Trophoblast cell (in vitro differentiated cells and primary cell): Measurements from ENCODE around the gene HEATR9.

Experiments
- DNase-seq, 2 donors: peaks; one replicate each; pipeline ENCODE4 v3.0.0-alpha.2; 2016
- H2AFZ ChIP-seq: 2 replicates; pipeline ENCODE4 v1.6.1; 2013; ENCODE audit warnings: low read length, moderate library complexity, mild to moderate bottlenecking; ENCODE audit not compliant: insufficient read depth, poor library complexity
- H2AK5ac ChIP-seq: 2 replicates; pipeline ENCODE4 v1.6.1; 2013; ENCODE audit warnings: mild to moderate bottlenecking, low read length
- H2BK120ac ChIP-seq: 2 replicates; pipeline ENCODE4 v1.6.1; 2013; ENCODE audit warnings: low read length, mild to moderate bottlenecking, moderate library complexity; ENCODE audit not compliant: insufficient read depth, poor library complexity
- H2BK12ac ChIP-seq: 2 replicates; pipeline ENCODE4 v1.6.1; 2013; ENCODE audit warnings: mild to moderate bottlenecking, low read length, moderate library complexity
- H2BK5ac ChIP-seq: 2 replicates; pipeline ENCODE4 v1.6.1; 2013; ENCODE audit warnings: low read length, low read depth, moderate library complexity, mild to moderate bottlenecking; ENCODE audit not compliant: poor library complexity
- H3K14ac ChIP-seq: 2 replicates; pipeline ENCODE4 v1.6.1; 2013; ENCODE audit warnings: mild to moderate bottlenecking, low read length
- H3K18ac ChIP-seq: 2 replicates; pipeline ENCODE4 v1.6.1; 2013; ENCODE audit warnings: mild to moderate bottlenecking, low read length
- H3K23ac ChIP-seq: 2 replicates; pipeline ENCODE4 v1.6.1; 2013; ENCODE audit warnings: low read length
- H3K27ac ChIP-seq: 2 replicates; pipeline ENCODE4 v1.5.1; 2013; ENCODE audit warnings: low read depth, mild to moderate bottlenecking, inconsistent platforms, low read length, moderate library complexity
- H3K27me3 ChIP-seq: 2 replicates; pipeline ENCODE4 v1.6.1; 2013; ENCODE audit warnings: inconsistent platforms, mild to moderate bottlenecking, low read length, moderate library complexity; ENCODE audit not compliant: insufficient read depth
- H3K36me3 ChIP-seq, 2 experiments: 1 replicate in 1 of 2; 2 replicates in 1 of 2; pipeline ENCODE4 v1.6.1; 2013; ENCODE audit warnings: low read length in 2 of 2, mild to moderate bottlenecking in 2 of 2, moderate library complexity in 1 of 2; ENCODE audit not compliant: insufficient read depth in 2 of 2, control insufficient read depth in 1 of 2
- H3K4ac ChIP-seq: 2 replicates; pipeline ENCODE4 v1.6.1; 2013; ENCODE audit warnings: low read depth, mild to moderate bottlenecking, low read length, moderate library complexity
- H3K4me1 ChIP-seq, 2 experiments: 1 replicate in 1 of 2; 2 replicates in 1 of 2; pipeline ENCODE4 v1.6.1; 2013; ENCODE audit warnings: low read length in 2 of 2, mild to moderate bottlenecking in 2 of 2, moderate library complexity in 1 of 2; ENCODE audit not compliant: insufficient read depth in 2 of 2, control insufficient read depth in 1 of 2
- H3K4me2 ChIP-seq: 2 replicates; pipeline ENCODE4 v1.6.1; 2013; ENCODE audit warnings: inconsistent platforms, mild to moderate bottlenecking, low read length, moderate library complexity
- H3K4me3 ChIP-seq: 2 replicates; pipeline ENCODE4 v1.5.1; 2013; ENCODE audit warnings: mild to moderate bottlenecking, low read depth, low read length, inconsistent platforms
- H3K79me1 ChIP-seq: one replicate; pipeline ENCODE4 v1.6.1; 2013; ENCODE audit warnings: low read length
- H3K79me2 ChIP-seq: 2 replicates; pipeline ENCODE4 v1.6.1; 2013; ENCODE audit warnings: low read length, mild to moderate bottlenecking; ENCODE audit not compliant: control insufficient read depth, insufficient read depth, poor library complexity
- H3K9ac ChIP-seq: 2 replicates; pipeline ENCODE4 v1.6.1; 2013; ENCODE audit warnings: mild to moderate bottlenecking, low read length
- H3K9me3 ChIP-seq: 2 replicates; pipeline ENCODE4 v1.6.1; 2013; ENCODE audit warnings: low read depth, mild to moderate bottlenecking, control low read depth, inconsistent platforms, low read length; ENCODE audit not compliant: insufficient read depth
- H4K12ac ChIP-seq: 2 replicates; pipeline ENCODE4 v1.6.1; 2013; ENCODE audit warnings: low read depth, mild to moderate bottlenecking, low read length, moderate library complexity
- H4K8ac ChIP-seq: 2 replicates; pipeline ENCODE4 v1.6.1; 2013; ENCODE audit warnings: low read depth, mild to moderate bottlenecking, low read length, moderate library complexity
- H4K91ac ChIP-seq: one replicate; pipeline ENCODE4 v1.6.1; 2013; ENCODE audit warnings: low read depth, mild to moderate bottlenecking, low read length, moderate library complexity
- WGBS: extraction: QIAGEN DNeasy Blood & Tissue Kit; methylation state at CpG from one replicate; pipeline ENCODE4 v1.1.7; 2013; ENCODE audit warnings: missing lambda C conversion rate; ENCODE audit not compliant: insufficient read length, insufficient coverage; ENCODE audit errors: extremely low coverage; 5-methylcytosine and 5-hydroxymethylcytosine counted together

Gene HEATR9

DNA sequence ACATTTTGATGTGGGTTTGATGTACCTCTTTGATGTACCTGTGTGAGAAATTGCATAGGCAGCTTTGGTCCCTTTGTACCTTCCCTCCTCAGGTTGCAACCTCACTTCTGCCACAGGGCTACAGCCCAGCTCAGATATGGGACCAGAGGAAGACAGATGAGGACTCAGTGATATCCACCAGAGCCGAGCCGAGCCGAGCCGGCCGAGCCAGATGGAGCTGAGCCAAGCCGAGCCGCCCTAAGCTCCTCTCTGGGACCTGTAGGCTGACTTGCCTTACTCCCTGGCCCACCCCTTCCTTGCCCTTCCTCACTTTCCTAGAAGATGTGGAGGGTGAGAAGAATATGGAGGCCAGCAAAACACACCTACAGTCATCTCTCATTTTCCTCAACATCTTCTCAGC lies 3.8 kb downstream of the HEATR9 start:
- Histone ChIP-seq H2BK5ac (no peak overlapping the region), H3K9me3 (no peaks in the 10 kb centered on the region), H3K79me1 (no peaks in the 10 kb centered on the region), H3K9ac (no peak overlapping the region), H3K18ac (no peak overlapping the region), H3K14ac (no peak overlapping the region), H3K4ac (no peak overlapping the region), H4K91ac (no peak overlapping the region), H4K12ac (no peak overlapping the region), H2BK120ac (no peak overlapping the region), H2AFZ (no peak overlapping the region), H4K8ac (no peak overlapping the region), H3K4me3 (no peak overlapping the region), H3K79me2 (no peaks in the 10 kb centered on the region), H3K4me1 (peaks cover 3 to 4% of the 10 kb centered on the region in 2 experiments), H3K4me2 (no peak overlapping the region), H3K36me3 (no peaks in the 10 kb centered on the region), H3K23ac (no peak overlapping the region), H2BK12ac (no peak overlapping the region), H2AK5ac (no peak overlapping the region), H3K27ac (no peak overlapping the region), H3K27me3 (no peaks in the 10 kb centered on the region)
- no peak for DNase-seq
- no CpG with 5 or more reads among the region's 7 CpGs for WGBS

DNA sequence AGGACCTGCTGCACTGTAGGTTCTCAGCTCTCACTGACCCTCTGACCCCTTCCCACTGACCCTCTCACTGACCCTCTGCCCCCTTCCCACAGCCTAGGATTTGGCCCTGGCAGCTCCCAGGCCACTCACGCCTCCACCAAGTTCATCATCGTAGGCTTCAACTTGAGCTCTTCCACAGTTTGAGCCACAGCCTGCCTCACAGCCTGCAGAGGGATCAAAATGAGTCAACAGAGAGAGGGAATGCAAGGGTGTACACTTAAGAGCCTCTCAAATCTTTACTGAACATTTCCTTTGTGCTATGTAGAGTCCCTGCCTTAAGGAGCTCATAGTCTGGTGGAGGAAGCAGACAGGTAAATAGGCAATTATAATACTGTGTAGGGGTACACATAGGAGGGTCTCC lies 12.1 kb downstream of the HEATR9 start:
- no peaks in the 10 kb centered on the region for H3K9me3 ChIP-seq
- no CpG with 5 or more reads among the region's 2 CpGs for WGBS
- H3K4me2 ChIP-seq, result no peak overlapping the region

DNA sequence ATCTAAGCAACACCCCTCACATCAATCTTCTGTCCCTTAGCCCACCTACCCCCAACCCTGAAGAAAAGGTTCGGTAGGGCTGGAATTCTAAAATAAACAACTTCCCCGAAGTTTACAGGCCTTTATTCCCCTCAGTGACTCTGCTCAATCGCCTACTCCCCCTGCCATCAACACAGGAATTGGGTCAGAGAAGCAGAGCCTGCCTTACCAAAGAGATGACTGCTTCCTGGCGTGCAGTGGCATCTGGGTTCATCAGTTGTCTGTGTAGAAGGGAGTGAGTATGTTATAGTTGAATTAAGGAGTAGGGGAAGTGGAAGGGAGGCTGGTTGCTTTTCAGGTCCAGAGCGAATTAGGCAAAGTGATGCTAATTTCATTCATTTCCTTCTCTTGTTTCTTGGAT lies 12.7 kb downstream of the HEATR9 start:
- peaks cover 0 to 1% of the 10 kb centered on the region in 2 experiments for H3K36me3 ChIP-seq
- no CpG with 5 or more reads among the region's 5 CpGs for WGBS
- no peak overlapping the region for H4K8ac ChIP-seq
- H2AK5ac ChIP-seq, result no peak overlapping the region
- no peak overlapping the region for H3K4ac ChIP-seq
- no peak overlapping the region for H2BK12ac ChIP-seq
- H3K27me3 ChIP-seq, result no peaks in the 10 kb centered on the region
- no peak overlapping the region for H4K91ac ChIP-seq
- H2BK5ac ChIP-seq, result no peak overlapping the region
- H3K9me3 ChIP-seq, result no peaks in the 10 kb centered on the region
- H3K4me1 ChIP-seq, result no peaks in the 10 kb centered on the region
- H3K79me1 ChIP-seq, result no peaks in the 10 kb centered on the region
- H3K14ac ChIP-seq, result no peak overlapping the region
- H2BK120ac ChIP-seq, result no peak overlapping the region
- H3K18ac ChIP-seq, result no peak overlapping the region
- no peak overlapping the region for H3K23ac ChIP-seq
- H3K27ac ChIP-seq, result no peak overlapping the region
- no peak overlapping the region for H3K9ac ChIP-seq
- H3K79me2 ChIP-seq, result no peaks in the 10 kb centered on the region
- no peak overlapping the region for H2AFZ ChIP-seq
- H3K4me2 ChIP-seq, result no peak overlapping the region
- DNase-seq, result no peak
- no peak overlapping the region for H3K4me3 ChIP-seq
- H4K12ac ChIP-seq, result no peak overlapping the region

More for the DNA sequence above, 12.1 kb downstream of the HEATR9 start:
- no peaks in the 10 kb centered on the region for H3K27me3 ChIP-seq
- H3K18ac ChIP-seq, result no peak overlapping the region
- no peak for DNase-seq
- no peak overlapping the region for H3K23ac ChIP-seq
- H3K79me1 ChIP-seq, result no peaks in the 10 kb centered on the region
- no peak overlapping the region for H3K27ac ChIP-seq
- H3K4me3 ChIP-seq, result no peak overlapping the region
- no peak overlapping the region for H3K4ac ChIP-seq
- no peak overlapping the region for H2BK5ac ChIP-seq
- H3K4me1 ChIP-seq, result no peaks in the 10 kb centered on the region
- no peak overlapping the region for H2BK120ac ChIP-seq
- no peak overlapping the region for H2AFZ ChIP-seq
- no peak overlapping the region for H4K8ac ChIP-seq
- no peak overlapping the region for H2BK12ac ChIP-seq
- no peak overlapping the region for H3K14ac ChIP-seq
- H3K79me2 ChIP-seq, result no peaks in the 10 kb centered on the region
- H4K91ac ChIP-seq, result no peak overlapping the region
- H3K9ac ChIP-seq, result no peak overlapping the region
- no peak overlapping the region for H2AK5ac ChIP-seq
- no peak overlapping the region for H4K12ac ChIP-seq
- peaks cover 0 to 1% of the 10 kb centered on the region in 2 experiments for H3K36me3 ChIP-seq

DNA sequence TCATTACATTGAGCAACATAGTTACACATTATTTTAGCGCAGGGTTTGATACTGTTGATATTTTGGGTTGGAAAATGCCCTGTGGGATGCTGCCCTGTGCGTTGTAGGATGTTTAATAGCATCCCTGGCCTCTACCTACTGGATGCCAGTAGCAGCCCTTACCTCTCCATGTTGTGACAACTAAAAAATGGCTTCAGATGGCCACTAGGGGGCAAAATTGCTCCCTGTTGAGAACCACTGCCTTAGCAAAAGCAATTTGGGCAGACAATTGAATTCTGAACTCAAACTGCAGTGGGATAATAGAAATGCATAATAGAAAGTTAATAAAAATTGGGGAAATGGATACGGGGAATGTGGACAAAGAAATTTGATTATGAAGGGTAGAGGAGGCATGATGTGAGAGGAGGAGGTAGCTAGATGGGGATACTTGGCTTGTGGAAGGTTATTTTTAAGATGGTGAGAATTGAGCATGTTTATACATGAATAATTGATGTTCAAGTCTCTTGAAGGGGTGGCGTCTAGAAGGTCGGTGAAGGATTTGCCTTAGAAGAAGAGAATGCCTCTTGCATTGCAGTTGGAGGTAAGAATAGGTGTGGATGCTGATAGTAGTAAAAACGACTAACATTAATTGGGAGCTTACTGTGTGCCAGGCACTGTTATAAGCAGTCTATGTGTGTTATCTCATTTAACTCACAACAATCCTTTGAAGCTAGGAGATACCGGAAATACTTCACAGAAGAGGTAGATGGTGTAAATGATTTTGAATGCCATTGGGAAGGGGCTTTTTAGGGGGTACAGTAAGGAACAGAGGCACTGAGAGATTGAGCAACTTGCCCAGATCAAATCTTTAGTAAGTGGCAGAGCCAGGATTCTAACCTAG lies 19.0 kb downstream of the HEATR9 start:
- Histone ChIP-seq H3K9me3 (no peaks in the 10 kb centered on the region), H2AFZ (no peak overlapping the region), H3K14ac (no peak overlapping the region), H3K18ac (no peak overlapping the region), H3K27ac (no peak overlapping the region), H3K4me3 (no peak overlapping the region), H3K4me1 (no peaks in the 10 kb centered on the region), H4K12ac (no peak overlapping the region), H2BK120ac (no peak overlapping the region), H2BK5ac (no peak overlapping the region), H2BK12ac (no peak overlapping the region), H3K36me3 (peaks cover 5 to 14% of the 10 kb centered on the region in 2 experiments), H3K4me2 (no peak overlapping the region), H2AK5ac (no peak overlapping the region), H3K23ac (no peak overlapping the region), H3K27me3 (no peaks in the 10 kb centered on the region), H3K79me1 (no peaks in the 10 kb centered on the region), H3K79me2 (no peaks in the 10 kb centered on the region), H4K8ac (no peak overlapping the region), H4K91ac (no peak overlapping the region), H3K4ac (no peak overlapping the region), H3K9ac (no peak overlapping the region)
- peak; percentile 48 to 86 for DNase-seq
- 100% methylated on average over 1 of the region's 7 CpGs for WGBS
